Glutamatergic neuron (in vitro differentiated cells): Measurements from ENCODE around the gene SPDYE1. TPM values are rescaled to one million over a fixed set of nuclear protein-coding genes. Genes with fewer than 3 reads are reported as not detected.
A peak's percentile ranks its signal among the peaks of the same experiment; 100 is the strongest.

Experiments used
- DNase-seq: peaks from one replicate; pipeline ENCODE4 v3.0.0; 2022
- H3K27ac Mint-ChIP-seq: one replicate; pipeline ENCODE4 v1.8.0; 2020; ENCODE audit warnings: mild to moderate bottlenecking, mixed read lengths, inconsistent platforms; ENCODE audit not compliant: unreplicated experiment
- H3K27me3 Mint-ChIP-seq: one replicate; pipeline ENCODE4 v1.8.0; 2020; ENCODE audit warnings: mild to moderate bottlenecking, moderate library complexity, mixed read lengths, inconsistent platforms; ENCODE audit not compliant: unreplicated experiment
- H3K36me3 Mint-ChIP-seq: one replicate; pipeline ENCODE4 v1.8.0; 2020; ENCODE audit warnings: mild to moderate bottlenecking, mixed read lengths, inconsistent platforms; ENCODE audit not compliant: unreplicated experiment
- H3K4me1 Mint-ChIP-seq: one replicate; pipeline ENCODE4 v1.8.0; 2020; ENCODE audit warnings: mild to moderate bottlenecking, low read depth, mixed read lengths, inconsistent platforms; ENCODE audit not compliant: unreplicated experiment
- H3K4me3 Mint-ChIP-seq: one replicate; pipeline ENCODE4 v1.8.0; 2020; ENCODE audit warnings: mild to moderate bottlenecking, mixed read lengths, inconsistent platforms; ENCODE audit not compliant: unreplicated experiment
- H3K9me3 Mint-ChIP-seq: one replicate; pipeline ENCODE4 v1.8.0; 2020; ENCODE audit warnings: mild to moderate bottlenecking, moderate library complexity, mixed read lengths, inconsistent platforms; ENCODE audit not compliant: unreplicated experiment
- microRNA-seq: library from miRNA; unstranded; fragments of <30 nt; microRNA quantifications from one replicate; pipeline ENCODE4, GENCODE V29; 2020; ENCODE audit not compliant: unreplicated experiment
- total RNA-seq: library from RNA; stranded (reverse); fragmentation: NEBNext Ultra II Directional; extraction: Animal tissue kit (Norgen Biotek cat#: 25700); gene quantifications from one replicate; pipeline ENCODE4 v1.2.1, GENCODE V29; 2021; ENCODE audit not compliant: unreplicated experiment
- TF ChIP-seq, protein P1 (sequence below): fragments of 200-600 bp; sonication (generic); IDR thresholded peaks from one replicate; pipeline ENCODE4 v1.5.0; 2021; ENCODE audit not compliant: partially characterized antibody, unreplicated experiment

SPDYE1 gene
- total RNA-seq, 1 donor from 2014 or later: not detected

DNA sequence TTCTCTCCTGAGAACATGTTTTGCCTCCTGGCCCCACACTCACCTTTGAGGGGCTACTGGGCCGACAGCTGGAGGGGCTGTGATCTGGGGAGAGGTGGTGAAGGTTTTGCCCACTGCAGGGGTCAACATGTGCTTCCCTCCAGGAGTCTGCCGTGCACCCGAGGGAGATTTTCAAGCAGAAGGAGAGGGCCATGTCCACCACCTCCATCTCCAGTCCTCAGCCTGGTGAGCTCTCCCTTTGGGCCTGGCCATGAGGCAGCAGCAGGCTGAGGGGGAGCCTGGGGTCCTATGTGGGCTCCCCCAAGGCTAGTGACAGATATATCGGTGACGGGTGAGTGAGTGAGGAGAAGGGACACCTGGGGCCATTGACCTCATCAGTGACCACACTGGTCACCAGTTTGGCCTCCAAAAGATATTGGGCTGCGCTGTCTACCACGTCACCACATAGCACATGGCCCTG, 61.1 kb downstream of the SPDYE1 start:
- peaks cover 8% of the 10 kb centered on the region for H3K27me3 Mint-ChIP-seq
- no peak overlapping the region for H3K27ac Mint-ChIP-seq
- H3K4me3 Mint-ChIP-seq: no peak overlapping the region
- TF ChIP-seq, protein P1, sequence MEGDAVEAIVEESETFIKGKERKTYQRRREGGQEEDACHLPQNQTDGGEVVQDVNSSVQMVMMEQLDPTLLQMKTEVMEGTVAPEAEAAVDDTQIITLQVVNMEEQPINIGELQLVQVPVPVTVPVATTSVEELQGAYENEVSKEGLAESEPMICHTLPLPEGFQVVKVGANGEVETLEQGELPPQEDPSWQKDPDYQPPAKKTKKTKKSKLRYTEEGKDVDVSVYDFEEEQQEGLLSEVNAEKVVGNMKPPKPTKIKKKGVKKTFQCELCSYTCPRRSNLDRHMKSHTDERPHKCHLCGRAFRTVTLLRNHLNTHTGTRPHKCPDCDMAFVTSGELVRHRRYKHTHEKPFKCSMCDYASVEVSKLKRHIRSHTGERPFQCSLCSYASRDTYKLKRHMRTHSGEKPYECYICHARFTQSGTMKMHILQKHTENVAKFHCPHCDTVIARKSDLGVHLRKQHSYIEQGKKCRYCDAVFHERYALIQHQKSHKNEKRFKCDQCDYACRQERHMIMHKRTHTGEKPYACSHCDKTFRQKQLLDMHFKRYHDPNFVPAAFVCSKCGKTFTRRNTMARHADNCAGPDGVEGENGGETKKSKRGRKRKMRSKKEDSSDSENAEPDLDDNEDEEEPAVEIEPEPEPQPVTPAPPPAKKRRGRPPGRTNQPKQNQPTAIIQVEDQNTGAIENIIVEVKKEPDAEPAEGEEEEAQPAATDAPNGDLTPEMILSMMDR: no peak
- H3K36me3 Mint-ChIP-seq: no peaks in the 10 kb centered on the region
- DNase-seq: no peak
- H3K9me3 Mint-ChIP-seq: peaks cover 2% of the 10 kb centered on the region
- H3K4me1 Mint-ChIP-seq: peaks cover 2% of the 10 kb centered on the region

DNA sequence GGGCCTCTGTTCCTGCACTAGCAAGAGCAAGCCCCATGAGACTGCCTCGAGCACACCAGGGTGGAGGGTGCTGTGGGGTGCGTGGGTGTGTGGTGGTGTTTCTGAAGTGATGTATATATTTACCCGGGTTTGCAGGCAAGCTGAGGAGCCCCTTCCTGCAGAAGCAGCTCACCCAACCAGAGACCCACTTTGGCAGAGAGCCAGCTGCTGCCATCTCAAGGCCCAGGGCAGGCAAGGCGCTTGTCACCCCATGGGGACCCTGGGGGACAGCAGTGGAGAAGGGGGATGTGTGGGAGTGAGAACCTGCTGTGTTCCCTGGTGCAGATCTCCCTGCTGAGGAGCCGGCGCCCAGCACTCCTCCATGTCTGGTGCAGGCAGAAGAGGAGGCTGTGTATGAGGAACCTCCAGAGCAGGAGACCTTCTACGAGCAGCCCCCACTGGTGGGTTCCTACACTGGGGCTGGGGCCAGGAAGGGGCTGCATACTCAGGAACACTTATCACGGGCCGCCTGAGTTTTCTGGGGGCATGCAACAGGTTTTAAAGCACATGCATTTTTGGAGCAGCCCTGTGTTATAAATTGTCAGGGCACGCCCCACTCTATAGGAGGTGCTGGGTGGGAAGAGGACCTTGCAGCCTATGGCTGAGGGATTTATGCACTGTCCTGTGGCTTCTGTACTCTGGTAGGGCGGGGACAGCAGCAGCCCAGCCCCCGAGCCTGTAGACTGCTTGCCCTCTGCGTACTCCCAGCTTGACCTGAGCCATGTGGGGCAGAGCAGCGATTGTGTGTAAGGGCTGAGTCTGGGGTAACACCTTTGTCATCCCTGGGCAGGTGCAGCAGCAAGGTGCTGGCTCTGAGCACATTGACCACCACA, 61.8 kb downstream of the SPDYE1 start:
- no peaks in the 10 kb centered on the region for H3K36me3 Mint-ChIP-seq
- TF ChIP-seq, protein P1: no peak
- H3K4me1 Mint-ChIP-seq: peaks cover 2% of the 10 kb centered on the region
- H3K9me3 Mint-ChIP-seq: peaks cover 2% of the 10 kb centered on the region
- H3K27me3 Mint-ChIP-seq: peaks cover 9% of the 10 kb centered on the region
- no peak overlapping the region for H3K27ac Mint-ChIP-seq
- H3K4me3 Mint-ChIP-seq: no peak overlapping the region
- DNase-seq: no peak

Small RNA genes within 50 kb of the gene (microRNA-seq; reads per million reads assigned to microRNA genes)
- 4.7 reads per million, percentile 30 among the genes with 10 or more reads in this experiment for gene MIR6837

Other genes starting within 250 kb of the SPDYE1 start
- 63.4 TPM for gene BLVRA, start 239.2 kb upstream of the SPDYE1 start, total RNA-seq
- 60.8 TPM for gene MRPS24, start 128.4 kb upstream of the SPDYE1 start, total RNA-seq
- 17.8 TPM for gene URGCP, start 91.3 kb upstream of the SPDYE1 start, total RNA-seq
- 10.1 TPM for gene UBE2D4, start 71.5 kb upstream of the SPDYE1 start, total RNA-seq
- 154 TPM for gene DBNL, start 46.8 kb downstream of the SPDYE1 start, total RNA-seq
- 13.3 TPM for gene PGAM2, start 67.7 kb downstream of the SPDYE1 start, total RNA-seq
- 28.8 TPM for gene POLM, start 84.6 kb downstream of the SPDYE1 start, total RNA-seq
- gene AEBP1, start 106.4 kb downstream of the SPDYE1 start, total RNA-seq: 35.4 TPM
- gene POLD2, start 125.7 kb downstream of the SPDYE1 start, total RNA-seq: 71.2 TPM
- gene MYL7, start 143.4 kb downstream of the SPDYE1 start, total RNA-seq: 7.6 TPM
- 43.9 TPM for gene GCK, start 191.5 kb downstream of the SPDYE1 start, total RNA-seq
- gene YKT6, start 203.1 kb downstream of the SPDYE1 start, total RNA-seq: 178 TPM